ENCODE data around the gene CLDN9. TPM values are rescaled to one million over a fixed set of nuclear protein-coding genes. Genes with fewer than 3 reads are reported as not detected.

Gene CLDN9
- total RNA-seq, 1 donor from 2014 or later = not detected

GRCh38 chr16:3056336-3057180, 43.8 kb downstream of the CLDN9 start:
- Mint-ChIP-seq H3K27me3 (ENCODE audit: low read depth) (peaks cover 3% of the 10 kb centered on the region), H3K4me1 (peaks cover 7% of the 10 kb centered on the region), H3K36me3 (ENCODE audit: low read depth) (no peaks in the 10 kb centered on the region), H3K27ac (ENCODE audit: unreplicated experiment) (no peak overlapping the region), H3K9me3 (no peaks in the 10 kb centered on the region), H3K4me3 (peak overlapping the region; percentile 51)
- DNase-seq (ENCODE audit: low read depth, low spot score) = no peak
- no peak for TF ChIP-seq CTCF (conservative IDR thresholded peaks at IDR 0.05)

GRCh38 chr16:3057181-3058138, 44.7 kb downstream of the CLDN9 start:
- peak overlapping the region; percentile 51 for H3K4me3 Mint-ChIP-seq
- DNase-seq (ENCODE audit: low read depth, low spot score) = no peak
- H3K27ac Mint-ChIP-seq (ENCODE audit: unreplicated experiment) = no peak overlapping the region
- no peak for TF ChIP-seq CTCF (conservative IDR thresholded peaks at IDR 0.05)
- peaks cover 7% of the 10 kb centered on the region for H3K4me1 Mint-ChIP-seq
- H3K36me3 Mint-ChIP-seq (ENCODE audit: low read depth) = no peaks in the 10 kb centered on the region
- H3K27me3 Mint-ChIP-seq (ENCODE audit: low read depth) = peaks cover 2% of the 10 kb centered on the region
- no peaks in the 10 kb centered on the region for H3K9me3 Mint-ChIP-seq

DNA sequence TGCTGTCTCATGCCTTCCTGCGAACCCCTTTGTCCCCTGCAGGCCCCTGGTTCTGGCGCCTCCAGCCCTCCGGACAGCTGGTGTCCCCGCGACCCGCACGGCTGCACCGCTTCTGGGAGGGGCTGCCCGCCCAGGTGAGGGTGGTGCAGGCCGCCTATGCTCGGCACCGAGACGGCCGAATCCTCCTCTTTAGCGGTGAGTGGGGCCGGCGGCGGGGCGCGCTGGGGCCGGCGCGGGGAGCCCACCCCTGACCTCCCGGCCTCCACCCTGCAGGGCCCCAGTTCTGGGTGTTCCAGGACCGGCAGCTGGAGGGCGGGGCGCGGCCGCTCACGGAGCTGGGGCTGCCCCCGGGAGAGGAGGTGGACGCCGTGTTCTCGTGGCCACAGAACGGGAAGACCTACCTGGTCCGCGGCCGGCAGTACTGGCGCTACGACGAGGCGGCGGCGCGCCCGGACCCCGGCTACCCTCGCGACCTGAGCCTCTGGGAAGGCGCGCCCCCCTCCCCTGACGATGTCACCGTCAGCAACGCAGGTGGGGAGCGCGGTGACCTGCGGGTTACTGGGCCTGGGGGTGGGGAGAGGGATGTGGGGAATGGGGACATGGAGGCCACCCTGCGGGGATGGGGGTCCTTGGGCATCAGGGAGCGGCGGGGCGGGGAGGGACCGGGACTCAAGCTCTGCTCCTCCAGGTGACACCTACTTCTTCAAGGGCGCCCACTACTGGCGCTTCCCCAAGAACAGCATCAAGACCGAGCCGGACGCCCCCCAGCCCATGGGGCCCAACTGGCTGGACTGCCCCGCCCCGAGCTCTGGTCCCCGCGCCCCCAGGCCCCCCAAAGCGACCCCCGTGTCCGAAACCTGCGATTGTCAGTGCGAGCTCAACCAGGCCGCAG, 45.7 kb downstream of the CLDN9 start:
- Mint-ChIP-seq H3K36me3 (ENCODE audit: low read depth) (no peaks in the 10 kb centered on the region), H3K27ac (ENCODE audit: unreplicated experiment) (no peak overlapping the region), H3K9me3 (no peaks in the 10 kb centered on the region), H3K4me3 (peak overlapping the region; percentile 81), H3K27me3 (ENCODE audit: low read depth) (peaks cover 2% of the 10 kb centered on the region), H3K4me1 (peaks cover 7% of the 10 kb centered on the region)
- no peak for TF ChIP-seq CTCF (conservative IDR thresholded peaks at IDR 0.05)
- no peak for DNase-seq (ENCODE audit: low read depth, low spot score)

- H3K27ac Mint-ChIP-seq (ENCODE audit: unreplicated experiment) = peak overlapping the region; percentile 57
- peak; percentile 92 for DNase-seq (ENCODE audit: low read depth, low spot score)
- peaks cover 7% of the 10 kb centered on the region for H3K4me1 Mint-ChIP-seq
- peak; percentile 92 for TF ChIP-seq CTCF (conservative IDR thresholded peaks at IDR 0.05)
- no peaks in the 10 kb centered on the region for H3K36me3 Mint-ChIP-seq (ENCODE audit: low read depth)
- H3K4me3 Mint-ChIP-seq = peak overlapping the region; percentile 88
- H3K27me3 Mint-ChIP-seq (ENCODE audit: low read depth) = peaks cover 2% of the 10 kb centered on the region
- no peaks in the 10 kb centered on the region for H3K9me3 Mint-ChIP-seq
These were observed 46.5 kb downstream of the CLDN9 start for GRCh38 chr16:3059041-3059722.
